ENCODE data around the gene SPAG16. TPM values are rescaled to one million over a fixed set of nuclear protein-coding genes. Genes with fewer than 3 reads are reported as not detected.

The SPAG16 gene
- total RNA-seq, 1 donor from 2014 or later, result 16.7 TPM

DNA sequence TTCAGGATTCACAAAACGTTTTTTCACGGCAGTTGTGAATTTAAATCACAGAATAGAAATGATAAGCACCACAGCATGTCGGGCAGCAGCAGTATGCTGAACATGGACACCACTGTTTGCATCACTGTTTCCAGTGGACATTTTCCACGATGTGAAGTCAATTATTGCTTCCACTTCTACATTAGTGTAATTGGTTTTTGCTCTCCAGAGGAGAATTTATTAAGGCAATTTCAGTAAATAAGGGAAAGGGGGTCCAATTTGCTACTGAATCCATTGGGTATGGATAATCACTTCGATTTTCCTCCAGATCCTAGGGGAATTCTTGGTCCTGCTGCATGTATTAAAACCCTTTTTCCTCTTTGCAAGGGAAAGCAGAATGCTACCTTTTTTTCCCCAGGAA is 1096.4 kb downstream of the SPAG16 start:
- peaks cover 13% of the 10 kb centered on the region for H3K4me1 Mint-ChIP-seq (ENCODE audit: low read depth, unreplicated experiment)
- no peaks in the 10 kb centered on the region for H3K27me3 Mint-ChIP-seq (ENCODE audit: low read depth, unreplicated experiment)
- H3K79me2 ChIP-seq (ENCODE audit: insufficient read depth, low read length), result no peaks in the 10 kb centered on the region
- H3K36me3 ChIP-seq (ENCODE audit: insufficient read depth, low read length), result no peaks in the 10 kb centered on the region
- H3K27ac ChIP-seq (ENCODE audit: low read depth, low read length), result no peak overlapping the region
- H3K27me3 ChIP-seq (ENCODE audit: insufficient read depth, low read length), result no peaks in the 10 kb centered on the region
- no peak for TF ChIP-seq CTCF (IDR thresholded peaks at IDR 0.05; ENCODE audit: insufficient read depth, low read depth, low read length)
- no peak for TF ChIP-seq EZH2 (IDR thresholded peaks at IDR 0.05; ENCODE audit: insufficient read depth, low read length)
- H3K9me3 ChIP-seq (ENCODE audit: insufficient read depth, low read depth, low read length), result no peaks in the 10 kb centered on the region
- no peak overlapping the region for H3K4me2 ChIP-seq (ENCODE audit: low read length)
- no peaks in the 10 kb centered on the region for H3K36me3 Mint-ChIP-seq (ENCODE audit: low read depth, unreplicated experiment)
- DNase-seq (ENCODE audit: low read depth), result no peak
- no peak overlapping the region for H3K27ac Mint-ChIP-seq (ENCODE audit: unreplicated experiment)
- FAIRE-seq, result no peak
- H3K4me3 Mint-ChIP-seq (ENCODE audit: unreplicated experiment), result no peak overlapping the region
- no peaks in the 10 kb centered on the region for H3K4me1 ChIP-seq (ENCODE audit: insufficient read depth, low read length)
- H3K9ac ChIP-seq (ENCODE audit: low read length), result no peak overlapping the region
- H4K20me1 ChIP-seq (ENCODE audit: insufficient read depth, low read length), result no peaks in the 10 kb centered on the region
- H3K4me3 ChIP-seq (ENCODE audit: insufficient read depth, low read depth, low read length), result no peak overlapping the region
- H3K9me3 Mint-ChIP-seq (ENCODE audit: unreplicated experiment), result no peaks in the 10 kb centered on the region
- no peak overlapping the region for H2AFZ ChIP-seq (ENCODE audit: low read depth, low read length)

- Histone ChIP-seq H3K9ac (ENCODE audit: low read length) (no peak overlapping the region), H3K27ac (ENCODE audit: low read depth, low read length) (no peak overlapping the region), H3K36me3 (ENCODE audit: insufficient read depth, low read length) (no peaks in the 10 kb centered on the region), H2AFZ (ENCODE audit: low read depth, low read length) (no peak overlapping the region), H4K20me1 (ENCODE audit: insufficient read depth, low read length) (no peaks in the 10 kb centered on the region), H3K27me3 (ENCODE audit: insufficient read depth, low read length) (no peaks in the 10 kb centered on the region), H3K9me3 (ENCODE audit: insufficient read depth, low read depth, low read length) (no peaks in the 10 kb centered on the region), H3K4me3 (ENCODE audit: insufficient read depth, low read depth, low read length) (no peak overlapping the region), H3K4me2 (ENCODE audit: low read length) (no peak overlapping the region), H3K79me2 (ENCODE audit: insufficient read depth, low read length) (no peaks in the 10 kb centered on the region), H3K4me1 (ENCODE audit: insufficient read depth, low read length) (no peaks in the 10 kb centered on the region)
- TF ChIP-seq EZH2 (IDR thresholded peaks at IDR 0.05; ENCODE audit: insufficient read depth, low read length), result no peak
- Mint-ChIP-seq H3K36me3 (ENCODE audit: low read depth, unreplicated experiment) (no peaks in the 10 kb centered on the region), H3K27ac (ENCODE audit: unreplicated experiment) (no peak overlapping the region), H3K4me1 (ENCODE audit: low read depth, unreplicated experiment) (peaks cover 9% of the 10 kb centered on the region), H3K27me3 (ENCODE audit: low read depth, unreplicated experiment) (no peaks in the 10 kb centered on the region), H3K9me3 (ENCODE audit: unreplicated experiment) (no peaks in the 10 kb centered on the region), H3K4me3 (ENCODE audit: unreplicated experiment) (no peak overlapping the region)
- DNase-seq (ENCODE audit: low read depth) (peak; percentile 25), FAIRE-seq (no peak)
Observed at GRCh38 chr2:214382229-214382628, 1098.0 kb downstream of the SPAG16 start.

GRCh38 chr2:214386720-214387119 is 1102.5 kb downstream of the SPAG16 start:
- H3K9me3 Mint-ChIP-seq (ENCODE audit: unreplicated experiment), result no peaks in the 10 kb centered on the region
- Histone ChIP-seq H3K4me1 (ENCODE audit: insufficient read depth, low read length) (no peaks in the 10 kb centered on the region), H3K27me3 (ENCODE audit: insufficient read depth, low read length) (no peaks in the 10 kb centered on the region), H3K9me3 (ENCODE audit: insufficient read depth, low read depth, low read length) (no peaks in the 10 kb centered on the region), H3K4me2 (ENCODE audit: low read length) (no peak overlapping the region), H2AFZ (ENCODE audit: low read depth, low read length) (no peak overlapping the region), H3K79me2 (ENCODE audit: insufficient read depth, low read length) (no peaks in the 10 kb centered on the region), H3K36me3 (ENCODE audit: insufficient read depth, low read length) (no peaks in the 10 kb centered on the region), H3K4me3 (ENCODE audit: insufficient read depth, low read depth, low read length) (no peak overlapping the region), H4K20me1 (ENCODE audit: insufficient read depth, low read length) (no peaks in the 10 kb centered on the region), H3K9ac (ENCODE audit: low read length) (no peak overlapping the region), H3K27ac (ENCODE audit: low read depth, low read length) (no peak overlapping the region)
- H3K27ac Mint-ChIP-seq (ENCODE audit: unreplicated experiment), result no peak overlapping the region
- H3K36me3 Mint-ChIP-seq (ENCODE audit: low read depth, unreplicated experiment), result no peaks in the 10 kb centered on the region
- H3K4me3 Mint-ChIP-seq (ENCODE audit: unreplicated experiment), result no peak overlapping the region
- H3K4me1 Mint-ChIP-seq (ENCODE audit: low read depth, unreplicated experiment), result no peaks in the 10 kb centered on the region
- FAIRE-seq (no peak), DNase-seq (ENCODE audit: low read depth) (no peak)
- TF ChIP-seq CTCF (IDR thresholded peaks at IDR 0.05; ENCODE audit: insufficient read depth, low read depth, low read length) (no peak), EZH2 (IDR thresholded peaks at IDR 0.05; ENCODE audit: insufficient read depth, low read length) (no peak)
- H3K27me3 Mint-ChIP-seq (ENCODE audit: low read depth, unreplicated experiment), result no peaks in the 10 kb centered on the region

Data from astrocyte (in vitro differentiated cells and primary cell).